ENCODE measurements around the gene NT5DC4.

NT5DC4 gene

GRCh38 chr2:112762276-112762675 is 41.5 kb downstream of the NT5DC4 start:
- H3K36me3 ChIP-seq (ENCODE audit: control insufficient read depth in 2 of 2, insufficient read depth in 2 of 2, low read length in 2 of 2) = no peaks in the 10 kb centered on the region
- no peak overlapping the region for H3K4me3 ChIP-seq (ENCODE audit: low read length in 2 of 2)
- H3K9ac ChIP-seq (ENCODE audit: low read depth in 1 of 2, low read length in 2 of 2) = no peak overlapping the region
- no peaks in the 10 kb centered on the region for H3K27me3 ChIP-seq (ENCODE audit: control insufficient read depth in 2 of 2, insufficient read depth in 2 of 2, low read length in 2 of 2)
- H3K4me1 ChIP-seq (ENCODE audit: control insufficient read depth in 2 of 2, insufficient read depth in 2 of 2, low read length in 2 of 2) = peaks cover 5 to 6% of the 10 kb centered on the region in 2 donors
- no peak overlapping the region for H3K27ac ChIP-seq (ENCODE audit: low read depth in 2 of 2, low read length in 2 of 2)
- no peaks in the 10 kb centered on the region for H3K9me3 ChIP-seq (ENCODE audit: control insufficient read depth in 2 of 2, low read length in 2 of 2)

DNA sequence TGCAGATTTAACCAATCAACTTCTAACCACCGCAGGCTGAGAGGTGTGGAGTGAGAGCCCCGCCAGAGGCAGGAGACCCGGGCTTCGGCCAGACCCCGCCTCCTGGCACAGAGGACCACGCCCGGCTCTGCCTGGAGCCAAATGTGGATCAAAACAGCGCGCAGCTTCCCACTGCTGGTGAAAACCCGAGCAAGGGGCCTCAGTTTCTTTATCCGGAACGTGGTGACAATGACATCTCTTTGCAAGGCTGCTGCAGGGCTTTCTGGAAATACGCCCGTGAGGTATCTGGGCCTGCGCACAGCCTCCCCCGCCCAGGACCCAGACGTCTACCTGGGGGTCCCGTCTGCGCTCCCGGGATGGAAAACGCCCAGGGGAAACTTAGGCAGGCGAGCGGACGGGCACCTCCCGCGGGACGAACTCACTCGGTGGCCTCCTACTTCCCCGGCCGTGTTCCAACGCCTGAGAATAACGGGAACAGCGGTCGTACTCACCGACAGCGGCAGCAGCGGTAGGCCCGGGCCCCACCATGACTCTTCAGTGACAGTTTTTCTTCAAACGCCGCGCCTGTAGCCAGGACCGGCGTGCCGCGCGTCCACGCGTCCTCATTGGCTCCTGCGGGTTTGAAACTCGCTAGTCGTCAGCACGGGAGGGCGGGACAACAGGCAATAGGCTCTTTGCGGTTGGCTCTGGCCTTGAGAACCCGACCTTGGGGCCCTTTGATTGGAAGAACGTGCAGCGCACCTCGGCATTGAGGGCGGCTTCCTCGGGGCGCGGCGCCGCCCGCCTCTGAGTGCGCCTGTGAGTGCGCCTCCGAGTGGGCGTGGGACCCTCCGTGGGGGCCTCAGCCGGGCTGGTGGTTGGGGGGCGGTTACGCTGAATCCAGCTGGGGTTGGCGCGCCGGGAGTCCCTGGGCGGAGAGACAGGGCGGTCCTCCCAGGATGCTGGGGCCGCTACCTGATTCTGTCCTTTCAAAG is 43.5 kb downstream of the NT5DC4 start, which contains the start of gene CKAP2L:
Gene CKAP2L (minus strand): TSS at position 539 of the 974 bp plus-strand sequence. CDS start 11 bp downstream, at position 528.
- no peaks in the 10 kb centered on the region for H3K9me3 ChIP-seq (ENCODE audit: control insufficient read depth in 2 of 2, low read length in 2 of 2)
- H3K4me3 ChIP-seq (ENCODE audit: low read length in 2 of 2) = peak within 1 kb of the TSS; percentile 84 to 87
- H3K36me3 ChIP-seq (ENCODE audit: control insufficient read depth in 2 of 2, insufficient read depth in 2 of 2, low read length in 2 of 2) = no peaks in the 10 kb centered on the region
- peak within 1 kb of the TSS; percentile 39 to 46 for H3K27ac ChIP-seq (ENCODE audit: low read depth in 2 of 2, low read length in 2 of 2)
- peaks cover 6 to 8% of the 10 kb centered on the region in 2 donors for H3K4me1 ChIP-seq (ENCODE audit: control insufficient read depth in 2 of 2, insufficient read depth in 2 of 2, low read length in 2 of 2)
- H3K27me3 ChIP-seq (ENCODE audit: control insufficient read depth in 2 of 2, insufficient read depth in 2 of 2, low read length in 2 of 2) = no peaks in the 10 kb centered on the region
- peak within 1 kb of the TSS; percentile 66 to 69 for H3K9ac ChIP-seq (ENCODE audit: low read depth in 1 of 2, low read length in 2 of 2)

DNA sequence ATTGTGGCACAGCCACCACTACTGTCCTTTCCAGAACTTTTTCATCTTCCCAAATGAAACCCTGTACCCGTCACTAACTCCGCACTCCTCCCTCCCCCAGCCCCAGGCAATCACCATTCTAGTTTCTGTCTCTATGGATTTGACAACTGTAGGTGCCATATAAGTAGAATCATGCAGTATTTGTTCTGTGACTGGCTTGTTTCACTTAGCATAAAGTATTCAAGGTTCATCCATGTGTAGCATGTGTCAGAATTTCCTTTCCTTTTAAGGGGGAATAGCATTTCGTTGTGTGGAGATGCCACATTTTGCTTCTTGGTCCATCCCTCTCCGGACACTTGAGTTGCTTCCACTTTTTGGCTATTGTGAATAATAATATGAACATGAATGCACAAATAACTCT is 44.4 kb downstream of the NT5DC4 start:
- Histone ChIP-seq H3K4me3 (ENCODE audit: low read length in 2 of 2) (peak overlapping the region; percentile 84 to 87), H3K27ac (ENCODE audit: low read depth in 2 of 2, low read length in 2 of 2) (no peak overlapping the region), H3K9me3 (ENCODE audit: control insufficient read depth in 2 of 2, low read length in 2 of 2) (no peaks in the 10 kb centered on the region), H3K9ac (ENCODE audit: low read depth in 1 of 2, low read length in 2 of 2) (peak overlapping the region; percentile 66 to 69), H3K4me1 (ENCODE audit: control insufficient read depth in 2 of 2, insufficient read depth in 2 of 2, low read length in 2 of 2) (peaks cover 6 to 8% of the 10 kb centered on the region in 2 donors), H3K27me3 (ENCODE audit: control insufficient read depth in 2 of 2, insufficient read depth in 2 of 2, low read length in 2 of 2) (no peaks in the 10 kb centered on the region), H3K36me3 (ENCODE audit: control insufficient read depth in 2 of 2, insufficient read depth in 2 of 2, low read length in 2 of 2) (no peaks in the 10 kb centered on the region)

DNA sequence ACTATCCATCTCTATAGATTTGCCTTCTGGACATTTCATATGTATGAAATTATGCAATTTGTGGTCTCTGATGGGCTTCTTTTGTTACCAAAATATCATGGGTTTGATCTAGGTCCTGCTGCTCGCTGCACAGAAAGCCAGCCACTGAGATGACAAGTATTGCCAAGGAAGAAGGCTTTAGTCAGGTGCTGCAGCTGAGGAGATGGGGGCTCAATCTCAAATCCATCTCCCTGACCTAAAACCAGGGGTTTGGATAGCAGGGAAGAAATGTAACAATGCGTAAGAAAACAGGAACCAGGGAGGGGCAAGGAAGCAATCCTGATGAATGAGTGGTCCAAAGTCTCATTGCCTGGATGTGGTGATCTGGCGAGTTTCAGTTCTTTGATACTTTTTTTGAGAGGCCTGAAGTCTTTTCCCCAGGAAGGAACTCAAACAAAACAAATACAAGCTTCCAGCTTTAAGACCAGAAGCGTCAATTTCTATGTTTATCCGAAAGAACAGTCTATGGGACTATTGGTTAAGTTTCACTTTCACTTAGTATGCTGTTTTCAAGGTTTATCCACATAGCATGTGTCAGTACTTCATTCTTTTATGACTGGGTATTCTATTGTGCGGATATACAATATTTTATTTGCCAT is 47.0 kb downstream of the NT5DC4 start:
- H3K4me3 ChIP-seq (ENCODE audit: low read length in 2 of 2) = peak overlapping the region; percentile 12 to 32
- no peaks in the 10 kb centered on the region for H3K27me3 ChIP-seq (ENCODE audit: control insufficient read depth in 2 of 2, insufficient read depth in 2 of 2, low read length in 2 of 2)
- no peaks in the 10 kb centered on the region for H3K9me3 ChIP-seq (ENCODE audit: control insufficient read depth in 2 of 2, low read length in 2 of 2)
- no peaks in the 10 kb centered on the region for H3K36me3 ChIP-seq (ENCODE audit: control insufficient read depth in 2 of 2, insufficient read depth in 2 of 2, low read length in 2 of 2)
- H3K4me1 ChIP-seq (ENCODE audit: control insufficient read depth in 2 of 2, insufficient read depth in 2 of 2, low read length in 2 of 2) = peaks cover 6 to 8% of the 10 kb centered on the region in 2 donors
- H3K27ac ChIP-seq (ENCODE audit: low read depth in 2 of 2, low read length in 2 of 2) = no peak overlapping the region
- H3K9ac ChIP-seq (ENCODE audit: low read depth in 1 of 2, low read length in 2 of 2) = peak overlapping the region in 1 of 2 donors; percentile 48

- Histone ChIP-seq H3K27ac (ENCODE audit: low read depth in 2 of 2, low read length in 2 of 2) (no peak overlapping the region), H3K27me3 (ENCODE audit: control insufficient read depth in 2 of 2, insufficient read depth in 2 of 2, low read length in 2 of 2) (no peaks in the 10 kb centered on the region), H3K9me3 (ENCODE audit: control insufficient read depth in 2 of 2, low read length in 2 of 2) (no peaks in the 10 kb centered on the region), H3K36me3 (ENCODE audit: control insufficient read depth in 2 of 2, insufficient read depth in 2 of 2, low read length in 2 of 2) (no peaks in the 10 kb centered on the region), H3K4me1 (ENCODE audit: control insufficient read depth in 2 of 2, insufficient read depth in 2 of 2, low read length in 2 of 2) (peaks cover 6 to 8% of the 10 kb centered on the region in 2 donors), H3K4me3 (ENCODE audit: low read length in 2 of 2) (no peak overlapping the region), H3K9ac (ENCODE audit: low read depth in 1 of 2, low read length in 2 of 2) (no peak overlapping the region)
Observed at GRCh38 chr2:112768432-112768831, 47.6 kb downstream of the NT5DC4 start.

DNA sequence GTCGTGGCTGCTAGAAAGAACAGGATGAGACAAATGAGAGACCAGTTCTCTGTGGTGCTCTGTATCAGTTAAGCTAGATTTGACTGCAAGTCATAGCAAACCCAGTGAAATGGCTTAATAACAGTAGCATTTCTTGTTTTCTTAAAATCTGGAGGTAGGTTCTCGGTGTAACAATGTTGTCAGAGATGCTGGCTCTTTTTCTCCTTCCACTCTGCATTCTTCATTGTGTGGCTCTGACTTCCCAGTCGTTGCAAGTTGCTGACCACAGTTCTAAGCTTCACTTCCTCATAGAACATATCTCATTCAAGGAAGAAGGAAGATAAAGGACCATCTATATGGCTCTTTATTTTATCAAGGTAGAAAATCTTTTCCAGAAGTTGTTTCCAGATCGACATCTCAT is 51.5 kb downstream of the NT5DC4 start:
- H3K36me3 ChIP-seq (ENCODE audit: control insufficient read depth in 2 of 2, insufficient read depth in 2 of 2, low read length in 2 of 2) = no peaks in the 10 kb centered on the region
- no peaks in the 10 kb centered on the region for H3K27me3 ChIP-seq (ENCODE audit: control insufficient read depth in 2 of 2, insufficient read depth in 2 of 2, low read length in 2 of 2)
- no peak overlapping the region for H3K27ac ChIP-seq (ENCODE audit: low read depth in 2 of 2, low read length in 2 of 2)
- H3K9me3 ChIP-seq (ENCODE audit: control insufficient read depth in 2 of 2, low read length in 2 of 2) = no peaks in the 10 kb centered on the region
- H3K4me1 ChIP-seq (ENCODE audit: control insufficient read depth in 2 of 2, insufficient read depth in 2 of 2, low read length in 2 of 2) = peaks cover 0 to 3% of the 10 kb centered on the region in 2 donors
- H3K4me3 ChIP-seq (ENCODE audit: low read length in 2 of 2) = no peak overlapping the region
- no peak overlapping the region for H3K9ac ChIP-seq (ENCODE audit: low read depth in 1 of 2, low read length in 2 of 2)

- H3K9ac ChIP-seq (ENCODE audit: low read depth in 1 of 2, low read length in 2 of 2) = no peak overlapping the region
- H3K27me3 ChIP-seq (ENCODE audit: control insufficient read depth in 2 of 2, insufficient read depth in 2 of 2, low read length in 2 of 2) = no peaks in the 10 kb centered on the region
- H3K4me3 ChIP-seq (ENCODE audit: low read length in 2 of 2) = no peak overlapping the region
- H3K27ac ChIP-seq (ENCODE audit: low read depth in 2 of 2, low read length in 2 of 2) = no peak overlapping the region
- no peaks in the 10 kb centered on the region for H3K36me3 ChIP-seq (ENCODE audit: control insufficient read depth in 2 of 2, insufficient read depth in 2 of 2, low read length in 2 of 2)
- no peaks in the 10 kb centered on the region for H3K9me3 ChIP-seq (ENCODE audit: control insufficient read depth in 2 of 2, low read length in 2 of 2)
- no peaks in the 10 kb centered on the region for H3K4me1 ChIP-seq (ENCODE audit: control insufficient read depth in 2 of 2, insufficient read depth in 2 of 2, low read length in 2 of 2)
Observed at GRCh38 chr2:112772911-112773475, 52.2 kb downstream of the NT5DC4 start.

DNA sequence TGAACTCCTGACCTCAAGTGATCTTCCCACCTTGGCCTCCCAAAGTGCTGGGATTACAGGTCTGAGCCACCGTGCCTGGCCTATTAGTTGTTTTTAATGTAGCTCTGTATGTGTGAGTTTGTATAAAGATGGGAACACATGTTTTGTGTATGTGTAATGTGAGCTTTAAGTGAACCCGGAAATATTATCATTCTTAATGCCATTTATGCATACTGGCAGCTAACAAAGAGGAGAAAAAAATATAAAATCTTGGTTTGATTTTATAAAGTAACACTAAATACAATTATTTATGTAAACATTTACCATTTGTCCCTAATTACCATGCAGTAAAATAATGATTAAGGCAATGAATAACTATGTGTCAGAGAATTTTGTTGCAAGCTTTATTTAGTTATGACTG is 52.7 kb downstream of the NT5DC4 start:
- no peak overlapping the region for H3K9ac ChIP-seq (ENCODE audit: low read depth in 1 of 2, low read length in 2 of 2)

GRCh38 chr2:112774536-112775285 is 53.9 kb downstream of the NT5DC4 start:
- Histone ChIP-seq H3K27me3 (ENCODE audit: control insufficient read depth in 2 of 2, insufficient read depth in 2 of 2, low read length in 2 of 2) (no peaks in the 10 kb centered on the region), H3K36me3 (ENCODE audit: control insufficient read depth in 2 of 2, insufficient read depth in 2 of 2, low read length in 2 of 2) (no peaks in the 10 kb centered on the region)

More for the DNA sequence above, 52.7 kb downstream of the NT5DC4 start:
- H3K9me3 ChIP-seq (ENCODE audit: control insufficient read depth in 2 of 2, low read length in 2 of 2) = no peaks in the 10 kb centered on the region
- H3K4me1 ChIP-seq (ENCODE audit: control insufficient read depth in 2 of 2, insufficient read depth in 2 of 2, low read length in 2 of 2) = no peaks in the 10 kb centered on the region
- H3K36me3 ChIP-seq (ENCODE audit: control insufficient read depth in 2 of 2, insufficient read depth in 2 of 2, low read length in 2 of 2) = no peaks in the 10 kb centered on the region
- no peak overlapping the region for H3K4me3 ChIP-seq (ENCODE audit: low read length in 2 of 2)
- no peak overlapping the region for H3K27ac ChIP-seq (ENCODE audit: low read depth in 2 of 2, low read length in 2 of 2)
- H3K27me3 ChIP-seq (ENCODE audit: control insufficient read depth in 2 of 2, insufficient read depth in 2 of 2, low read length in 2 of 2) = no peaks in the 10 kb centered on the region

More at GRCh38 chr2:112774536-112775285, 53.9 kb downstream of the NT5DC4 start:
- Histone ChIP-seq H3K4me1 (ENCODE audit: control insufficient read depth in 2 of 2, insufficient read depth in 2 of 2, low read length in 2 of 2) (no peaks in the 10 kb centered on the region), H3K4me3 (ENCODE audit: low read length in 2 of 2) (no peak overlapping the region), H3K27ac (ENCODE audit: low read depth in 2 of 2, low read length in 2 of 2) (no peak overlapping the region), H3K9ac (ENCODE audit: low read depth in 1 of 2, low read length in 2 of 2) (no peak overlapping the region), H3K9me3 (ENCODE audit: control insufficient read depth in 2 of 2, low read length in 2 of 2) (no peaks in the 10 kb centered on the region)
